Epithelial cell of esophagus (primary cell): Measurements from ENCODE around the gene CLEC16A.

ENCODE experiments used
- DNase-seq: peaks from one replicate; pipeline ENCODE4 v3.0.0; 2010; ENCODE audit warnings: low read depth
- H3K4me3 ChIP-seq: 2 replicates; pipeline ENCODE4 v1.5.1; 2011; ENCODE audit warnings: mild to moderate bottlenecking, low read length, control low read depth
- TF ChIP-seq, protein P1 (sequence below): IDR thresholded peaks from 2 replicates; pipeline ENCODE4 v1.5.1; 2011; ENCODE audit warnings: low read depth, mild to moderate bottlenecking, low read length, control low read depth, inconsistent platforms; ENCODE audit not compliant: insufficient read depth; ENCODE audit errors: missing control alignments

Gene CLEC16A

DNA sequence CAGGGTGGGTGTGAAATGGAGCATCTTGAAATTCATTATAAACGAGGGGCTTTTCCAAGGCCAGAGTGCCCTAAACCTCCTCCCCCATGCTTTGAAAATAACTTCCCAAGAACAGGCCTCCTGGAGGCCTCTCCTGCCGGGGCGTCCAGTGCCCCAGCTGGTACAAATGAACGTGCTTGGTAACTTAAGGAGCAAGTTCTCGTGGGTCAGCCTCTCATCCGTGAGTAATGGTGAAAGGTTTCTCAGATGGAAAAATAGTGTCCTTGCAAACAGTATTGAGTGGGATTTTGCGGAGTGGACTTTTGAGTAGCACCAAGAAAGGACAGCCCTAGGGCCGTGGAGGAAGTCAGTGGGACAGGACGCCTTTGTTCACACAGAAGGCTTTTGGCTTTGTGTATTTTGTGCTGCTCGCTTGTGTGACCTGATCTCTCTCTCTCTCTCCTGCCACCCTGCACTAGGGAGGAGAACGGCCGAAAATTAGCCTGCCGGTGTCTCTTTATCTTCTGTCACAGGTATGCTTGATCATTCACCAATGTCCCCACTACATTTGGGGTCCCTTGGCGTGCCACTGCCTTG is 34.6 kb downstream of the CLEC16A start:
- TF ChIP-seq, protein P1, sequence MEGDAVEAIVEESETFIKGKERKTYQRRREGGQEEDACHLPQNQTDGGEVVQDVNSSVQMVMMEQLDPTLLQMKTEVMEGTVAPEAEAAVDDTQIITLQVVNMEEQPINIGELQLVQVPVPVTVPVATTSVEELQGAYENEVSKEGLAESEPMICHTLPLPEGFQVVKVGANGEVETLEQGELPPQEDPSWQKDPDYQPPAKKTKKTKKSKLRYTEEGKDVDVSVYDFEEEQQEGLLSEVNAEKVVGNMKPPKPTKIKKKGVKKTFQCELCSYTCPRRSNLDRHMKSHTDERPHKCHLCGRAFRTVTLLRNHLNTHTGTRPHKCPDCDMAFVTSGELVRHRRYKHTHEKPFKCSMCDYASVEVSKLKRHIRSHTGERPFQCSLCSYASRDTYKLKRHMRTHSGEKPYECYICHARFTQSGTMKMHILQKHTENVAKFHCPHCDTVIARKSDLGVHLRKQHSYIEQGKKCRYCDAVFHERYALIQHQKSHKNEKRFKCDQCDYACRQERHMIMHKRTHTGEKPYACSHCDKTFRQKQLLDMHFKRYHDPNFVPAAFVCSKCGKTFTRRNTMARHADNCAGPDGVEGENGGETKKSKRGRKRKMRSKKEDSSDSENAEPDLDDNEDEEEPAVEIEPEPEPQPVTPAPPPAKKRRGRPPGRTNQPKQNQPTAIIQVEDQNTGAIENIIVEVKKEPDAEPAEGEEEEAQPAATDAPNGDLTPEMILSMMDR: no peak
- no peak for DNase-seq
- H3K4me3 ChIP-seq: no peak overlapping the region

DNA sequence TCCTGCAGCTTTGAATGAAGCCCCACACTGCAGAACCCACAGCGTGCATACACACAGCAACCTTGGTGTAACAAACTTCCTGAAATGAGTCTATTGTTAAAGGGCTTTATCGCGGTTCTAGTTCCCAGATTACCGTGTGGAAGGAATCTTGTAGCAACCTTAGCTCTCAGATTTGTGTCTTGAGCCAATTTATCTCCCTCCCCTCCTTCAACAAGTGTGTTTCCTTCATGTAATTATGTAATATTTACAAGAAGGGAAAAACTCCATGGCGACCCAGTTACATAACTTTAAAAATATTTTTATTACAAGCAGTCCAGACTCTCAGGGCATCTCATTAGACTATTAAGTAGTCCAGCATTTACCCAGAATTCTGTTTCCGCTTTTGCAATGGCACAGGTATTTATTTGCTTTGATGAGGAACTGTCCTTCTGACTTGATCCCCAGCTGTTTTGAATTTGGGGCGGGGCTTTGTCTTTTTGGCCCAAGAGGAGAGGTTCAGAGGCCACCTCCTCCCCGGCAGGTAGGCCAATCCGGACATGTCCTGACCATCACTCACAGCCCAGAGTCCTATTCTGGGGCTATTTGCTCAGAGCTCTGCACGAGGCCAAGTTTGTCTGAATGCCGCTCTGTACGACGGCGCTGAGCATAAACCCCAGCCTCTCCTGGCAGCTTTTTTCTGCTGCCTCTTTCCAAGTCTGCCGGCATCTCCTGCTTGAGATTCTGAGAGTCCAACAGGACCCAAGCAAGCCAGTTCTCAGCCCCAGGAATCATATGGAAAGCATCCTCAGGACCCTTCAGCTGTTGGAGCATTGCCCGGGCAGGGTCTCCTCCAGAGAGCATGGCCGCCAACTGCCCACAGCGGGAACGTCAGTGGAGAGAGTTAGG is 35.6 kb downstream of the CLEC16A start:
- H3K4me3 ChIP-seq: no peak overlapping the region
- TF ChIP-seq, protein P1: no peak
- peak; percentile 83 for DNase-seq

DNA sequence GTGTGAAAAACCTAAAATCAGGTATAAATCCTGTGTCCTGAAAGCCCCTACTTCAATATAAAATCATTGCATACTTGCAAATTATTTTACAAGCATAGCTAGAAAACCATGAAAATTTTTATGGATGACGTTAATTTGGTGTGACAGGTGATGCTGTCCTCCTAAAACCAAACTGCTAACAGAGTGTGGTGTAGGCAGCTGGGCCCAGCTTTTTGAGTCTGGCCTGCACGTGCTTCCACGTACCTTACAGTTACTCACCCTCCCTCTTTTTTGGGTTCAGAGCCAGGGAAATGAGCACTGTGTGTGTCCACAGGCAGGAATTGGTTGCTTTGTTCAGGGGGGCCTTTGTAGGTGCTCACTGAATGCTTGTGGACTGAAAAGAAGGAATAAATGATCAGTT is 36.4 kb downstream of the CLEC16A start:
- DNase-seq: no peak
- H3K4me3 ChIP-seq: no peak overlapping the region
- TF ChIP-seq, protein P1: no peak

DNA sequence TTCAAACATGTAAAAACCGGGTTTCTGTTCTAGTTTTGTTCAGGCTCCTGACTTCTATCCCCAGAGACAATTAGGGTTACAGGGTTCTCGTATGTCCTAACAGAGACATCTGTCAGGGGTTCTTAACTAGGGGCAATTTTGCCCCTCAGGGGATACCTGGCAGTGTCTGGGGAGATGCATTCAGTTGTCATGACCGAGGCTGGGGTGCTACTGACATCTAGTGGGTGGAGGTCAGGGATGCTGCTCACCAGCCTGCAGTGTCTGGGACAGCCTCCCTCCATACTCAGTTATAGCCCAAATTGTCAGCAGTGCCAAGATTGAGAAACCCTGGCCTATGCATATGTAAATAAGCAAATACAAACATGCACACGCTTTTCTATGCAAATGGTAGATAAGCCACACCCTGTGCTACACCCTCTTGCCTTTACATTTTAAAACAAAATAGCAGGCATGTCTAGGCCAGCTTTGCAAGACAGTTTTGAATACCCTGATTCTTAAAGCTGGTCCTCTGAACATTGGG is 37.4 kb downstream of the CLEC16A start:
- TF ChIP-seq, protein P1: peak; percentile 67
- H3K4me3 ChIP-seq: no peak overlapping the region
- peak; percentile 84 for DNase-seq

DNA sequence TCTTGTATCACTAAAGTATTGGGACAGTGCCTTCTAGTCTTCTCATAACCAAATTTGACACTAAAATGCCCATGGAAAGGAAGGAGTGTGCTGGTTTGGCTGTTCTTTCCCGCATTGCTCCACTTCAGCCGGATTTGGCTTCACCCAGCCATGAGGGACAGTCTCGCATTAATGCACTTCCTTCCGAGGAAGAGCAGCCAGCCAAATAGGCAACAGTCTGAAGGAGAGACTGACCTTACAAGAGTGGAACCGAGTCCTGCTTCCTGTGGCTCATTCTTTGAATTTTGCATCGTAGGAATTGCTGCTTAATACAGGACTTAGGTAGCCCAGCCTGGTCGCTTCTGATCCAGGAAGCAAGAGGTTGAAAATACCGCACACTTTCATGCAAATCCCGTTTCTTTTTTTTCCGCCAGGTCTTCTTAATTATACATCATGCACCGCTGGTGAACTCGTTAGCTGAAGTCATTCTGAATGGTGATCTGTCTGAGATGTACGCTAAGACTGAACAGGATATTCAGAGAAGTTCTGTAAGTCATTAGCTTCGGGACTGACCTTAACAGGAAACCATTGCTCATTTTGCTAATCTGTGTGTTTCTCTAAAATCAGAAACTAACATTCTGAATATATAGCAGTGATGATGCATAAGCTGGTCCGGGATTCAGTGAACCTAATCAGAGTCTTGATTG is 38.2 kb downstream of the CLEC16A start:
- TF ChIP-seq, protein P1: no peak
- DNase-seq: no peak
- no peak overlapping the region for H3K4me3 ChIP-seq

DNA sequence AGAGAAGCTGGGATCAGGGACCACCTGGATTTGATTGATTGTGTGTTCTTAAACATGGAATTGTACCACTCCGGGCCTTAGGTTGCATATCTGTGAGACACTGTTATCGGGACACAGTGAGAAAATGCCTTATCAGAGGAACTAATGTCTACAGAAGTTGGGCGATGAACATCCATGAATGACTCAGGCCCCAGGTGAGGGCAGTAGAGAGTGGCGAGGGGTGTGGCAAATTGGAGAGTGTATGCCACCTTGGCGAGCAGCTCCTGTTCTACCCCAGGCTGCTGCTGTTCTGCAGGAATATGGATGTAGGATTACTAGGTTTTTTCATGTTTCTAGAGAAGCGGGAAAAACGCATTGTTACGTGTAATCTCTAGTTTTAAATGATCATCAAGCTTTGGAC is 38.8 kb downstream of the CLEC16A start:
- TF ChIP-seq, protein P1: peak; percentile 36
- peak; percentile 44 for DNase-seq
- no peak overlapping the region for H3K4me3 ChIP-seq
